ENCODE measurements around the gene VCAM1. TPM values are rescaled to one million over a fixed set of nuclear protein-coding genes. Genes with fewer than 3 reads are reported as not detected.

The VCAM1 gene
- total and polyA plus RNA-seq, 2 of the 8 experiments (the other 6 are each of a cell fraction or from before 2014, with no cell fraction given), result 0.21 TPM; not detected in 1

DNA sequence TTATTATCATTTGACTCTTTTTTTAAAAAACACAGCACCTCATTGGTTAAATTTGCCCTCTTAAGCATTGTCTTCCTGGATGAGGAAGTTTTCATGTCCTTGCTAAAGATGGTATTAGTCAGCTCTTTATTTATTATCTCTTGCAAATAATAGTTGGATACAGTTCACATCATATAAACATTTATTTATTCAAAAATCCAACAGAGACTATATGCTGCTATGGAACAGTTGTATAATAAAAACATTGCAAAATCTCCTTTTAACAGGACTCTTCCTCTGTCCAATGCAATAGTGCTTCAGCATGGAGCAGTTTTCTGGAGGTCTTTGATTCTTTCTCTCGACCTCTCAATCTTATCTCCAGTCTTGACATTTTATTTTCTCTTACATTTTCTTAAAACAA lies 49.5 kb upstream of the VCAM1 start (continued):
- TF ChIP-seq POLR2AphosphoS5 (IDR thresholded peaks at IDR 0.05; ENCODE audit: low read depth, low read length) (no peak), NRF1 (IDR thresholded peaks at IDR 0.05; ENCODE audit: low read depth, low read length) (no peak), RAD21 (IDR thresholded peaks at IDR 0.05 in 1 of 2, conservative IDR thresholded peaks at IDR 0.05 in 1 of 2; ENCODE audit: low read depth in 2 of 2, low read length in 2 of 2) (no peak), YY1 (IDR thresholded peaks at IDR 0.05; ENCODE audit: low read depth, low read length) (no peak), RNF2 (IDR thresholded peaks at IDR 0.05; ENCODE audit: borderline replicate concordance, low read depth, low read length, missing control alignments, poor library complexity, severe bottlenecking) (no peak), EGR1 (IDR thresholded peaks at IDR 0.05; ENCODE audit: borderline replicate concordance, low read depth, low read length) (no peak), POU5F1 (IDR thresholded peaks at IDR 0.05; ENCODE audit: low read depth, low read length) (no peak), GTF2F1 (IDR thresholded peaks at IDR 0.05; ENCODE audit: borderline replicate concordance, low read depth, low read length) (no peak)

All from H1 (cell line).